IPS-20b (cell line): ENCODE measurements around the gene ASRGL1.

Experiments used
- H3K27ac ChIP-seq: one replicate; pipeline ENCODE4 v1.5.1; 2013; ENCODE audit warnings: low read length
- H3K27me3 ChIP-seq: 2 replicates; pipeline ENCODE4 v1.6.1; 2013; ENCODE audit warnings: mild to moderate bottlenecking, low read length, inconsistent platforms; ENCODE audit not compliant: insufficient read depth
- H3K36me3 ChIP-seq: 2 replicates; pipeline ENCODE4 v1.6.1; 2013; ENCODE audit warnings: low read depth, mild to moderate bottlenecking, inconsistent platforms, low read length, moderate library complexity; ENCODE audit not compliant: insufficient read depth
- H3K4me1 ChIP-seq: 2 replicates; pipeline ENCODE4 v1.6.1; 2013; ENCODE audit warnings: mild to moderate bottlenecking, control low read depth, inconsistent platforms, low read length, moderate library complexity; ENCODE audit not compliant: insufficient read depth
- H3K4me3 ChIP-seq: 2 replicates; pipeline ENCODE4 v1.5.1; 2013; ENCODE audit warnings: mild to moderate bottlenecking, low read length, inconsistent platforms
- H3K9ac ChIP-seq: 2 replicates; pipeline ENCODE4 v1.6.1; 2013; ENCODE audit warnings: low read depth, mild to moderate bottlenecking, inconsistent platforms, low read length, moderate library complexity
- H3K9me3 ChIP-seq: 2 replicates; pipeline ENCODE4 v1.6.1; 2013; ENCODE audit warnings: mild to moderate bottlenecking, low read depth, low read length, inconsistent platforms; ENCODE audit not compliant: insufficient read depth

Gene ASRGL1

GRCh38 chr11:62404435-62404834 lies 67.2 kb downstream of the ASRGL1 start:
- H3K4me1 ChIP-seq = peaks cover 4% of the 10 kb centered on the region; the same call in 1 of the 2 replicates
- H3K27me3 ChIP-seq = no peaks in the 10 kb centered on the region
- no peaks in the 10 kb centered on the region for H3K9me3 ChIP-seq
- no peak overlapping the region for H3K9ac ChIP-seq
- no peaks in the 10 kb centered on the region for H3K36me3 ChIP-seq
- H3K4me3 ChIP-seq = no peak overlapping the region
- H3K27ac ChIP-seq = no peak overlapping the region

- Histone ChIP-seq H3K9me3 (no peaks in the 10 kb centered on the region), H3K36me3 (no peaks in the 10 kb centered on the region), H3K9ac (no peak overlapping the region), H3K27ac (no peak overlapping the region), H3K4me1 (peaks cover 4% of the 10 kb centered on the region; the same call in 1 of the 2 replicates), H3K4me3 (no peak overlapping the region), H3K27me3 (no peaks in the 10 kb centered on the region)
Measured at GRCh38 chr11:62404901-62405300, 67.7 kb downstream of the ASRGL1 start.

DNA sequence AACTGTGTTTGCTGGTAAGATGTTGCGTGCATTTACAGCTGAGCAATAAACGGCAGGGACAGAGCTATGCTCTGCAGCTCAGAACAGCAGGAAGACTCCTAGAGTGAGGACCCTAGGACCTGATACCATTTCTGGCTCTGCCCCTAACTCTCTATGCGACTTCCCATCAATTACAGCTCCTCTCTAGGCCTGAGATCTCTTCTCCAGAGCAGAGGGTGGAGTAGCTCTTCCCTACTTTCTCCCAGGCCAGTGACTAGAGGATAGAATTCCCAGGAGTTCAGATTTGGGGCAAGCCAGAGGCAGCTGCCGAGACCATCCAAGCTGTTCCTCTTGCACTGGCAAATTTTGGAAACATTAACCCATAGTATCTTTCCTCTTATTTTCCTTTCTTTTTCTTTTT lies 68.8 kb downstream of the ASRGL1 start:
- Histone ChIP-seq H3K27me3 (no peaks in the 10 kb centered on the region), H3K9ac (no peak overlapping the region), H3K4me3 (no peak overlapping the region), H3K9me3 (no peaks in the 10 kb centered on the region), H3K36me3 (no peaks in the 10 kb centered on the region), H3K27ac (no peak overlapping the region), H3K4me1 (peaks cover 4% of the 10 kb centered on the region; the same call in 1 of the 2 replicates)

GRCh38 chr11:62409831-62410230 lies 72.6 kb downstream of the ASRGL1 start:
- H3K27me3 ChIP-seq = no peaks in the 10 kb centered on the region
- no peak overlapping the region for H3K27ac ChIP-seq
- no peaks in the 10 kb centered on the region for H3K36me3 ChIP-seq
- H3K9ac ChIP-seq = no peak overlapping the region
- no peaks in the 10 kb centered on the region for H3K9me3 ChIP-seq
- H3K4me1 ChIP-seq = no peaks in the 10 kb centered on the region
- no peak overlapping the region for H3K4me3 ChIP-seq

DNA sequence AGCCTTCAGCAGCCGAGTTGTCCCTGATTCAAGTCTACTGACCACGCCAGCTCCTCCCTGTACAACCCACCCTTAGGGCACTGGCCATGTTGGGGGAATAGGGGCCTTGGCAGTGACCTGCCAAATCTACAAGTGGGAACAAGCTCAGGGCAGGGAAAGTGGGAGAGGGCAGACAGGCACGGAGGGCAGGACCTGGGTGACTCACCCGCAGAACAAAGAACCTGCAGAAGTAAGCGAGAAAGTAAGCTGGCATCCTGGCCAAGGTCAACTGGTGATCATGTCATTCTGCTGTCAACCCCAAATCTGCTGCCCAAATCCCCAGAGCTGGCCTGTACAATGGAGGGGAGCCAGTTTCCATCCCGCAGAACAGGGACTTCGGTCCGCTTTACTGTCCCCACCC lies 73.7 kb downstream of the ASRGL1 start:
- no peak overlapping the region for H3K9ac ChIP-seq

GRCh38 chr11:62411524-62411923 lies 74.3 kb downstream of the ASRGL1 start:
- Histone ChIP-seq H3K36me3 (no peaks in the 10 kb centered on the region), H3K9me3 (no peaks in the 10 kb centered on the region), H3K9ac (no peak overlapping the region), H3K4me3 (no peak overlapping the region), H3K4me1 (no peaks in the 10 kb centered on the region), H3K27ac (no peak overlapping the region), H3K27me3 (no peaks in the 10 kb centered on the region)

More for the DNA sequence above, 73.7 kb downstream of the ASRGL1 start:
- Histone ChIP-seq H3K4me3 (no peak overlapping the region), H3K27ac (no peak overlapping the region), H3K4me1 (no peaks in the 10 kb centered on the region), H3K36me3 (no peaks in the 10 kb centered on the region), H3K27me3 (no peaks in the 10 kb centered on the region), H3K9me3 (no peaks in the 10 kb centered on the region)

- Histone ChIP-seq H3K9ac (no peak overlapping the region), H3K4me3 (no peak overlapping the region), H3K27ac (no peak overlapping the region), H3K4me1 (no peaks in the 10 kb centered on the region), H3K9me3 (no peaks in the 10 kb centered on the region), H3K27me3 (no peaks in the 10 kb centered on the region), H3K36me3 (no peaks in the 10 kb centered on the region)
Measured at GRCh38 chr11:62413060-62413696, 75.9 kb downstream of the ASRGL1 start.

GRCh38 chr11:62416596-62416995 lies 79.3 kb downstream of the ASRGL1 start:
- no peak overlapping the region for H3K27ac ChIP-seq
- no peaks in the 10 kb centered on the region for H3K4me1 ChIP-seq
- no peaks in the 10 kb centered on the region for H3K27me3 ChIP-seq
- no peaks in the 10 kb centered on the region for H3K36me3 ChIP-seq
- no peak overlapping the region for H3K9ac ChIP-seq
- no peaks in the 10 kb centered on the region for H3K9me3 ChIP-seq
- H3K4me3 ChIP-seq = no peak overlapping the region

DNA sequence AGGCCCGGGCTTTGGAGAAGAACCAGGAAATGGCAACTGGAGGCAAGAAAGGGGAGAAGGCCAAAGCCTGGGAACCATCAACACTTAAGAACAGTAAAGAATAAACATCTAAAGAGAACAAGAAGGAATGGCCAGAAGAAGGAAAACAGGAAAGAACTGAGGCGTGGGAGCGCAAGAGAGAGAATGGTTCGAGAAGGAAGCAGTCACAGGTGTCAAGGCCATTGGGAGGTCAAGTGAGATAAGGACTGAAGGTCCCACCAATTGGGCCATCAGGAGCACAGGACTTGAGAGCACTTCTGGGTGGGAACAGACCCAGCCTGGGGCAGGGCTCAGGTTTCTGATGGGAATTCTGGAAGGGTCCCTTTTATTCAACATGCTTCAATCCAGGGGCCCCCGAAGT lies 80.9 kb downstream of the ASRGL1 start:
- Histone ChIP-seq H3K9me3 (no peaks in the 10 kb centered on the region), H3K27ac (no peak overlapping the region), H3K4me3 (no peak overlapping the region), H3K36me3 (no peaks in the 10 kb centered on the region), H3K4me1 (no peaks in the 10 kb centered on the region), H3K9ac (no peak overlapping the region), H3K27me3 (peaks cover 14% of the 10 kb centered on the region)

DNA sequence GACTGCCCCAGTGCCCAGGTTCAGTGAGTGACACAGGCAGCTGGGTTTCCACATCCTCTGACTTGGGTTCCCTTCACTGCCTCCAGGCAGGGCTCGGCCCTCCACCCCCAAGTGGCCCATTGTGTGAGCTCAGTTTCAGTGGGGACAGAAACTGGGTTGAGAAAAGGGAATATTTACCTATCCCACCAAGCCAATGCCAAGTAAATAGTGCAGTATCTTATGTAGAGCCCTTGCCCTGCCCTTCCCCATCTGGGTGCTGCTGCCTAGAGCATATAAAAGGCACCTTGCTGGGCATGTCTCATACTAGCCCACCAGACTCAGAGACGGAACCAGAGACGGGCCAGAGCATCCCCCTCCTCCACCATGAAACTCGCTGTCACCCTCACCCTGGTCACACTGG lies 81.5 kb downstream of the ASRGL1 start, which contains the start of gene SCGB1A1:
SCGB1A1 (plus strand) TSS at position 301 of the 400 bp plus-strand sequence; CDS start at position 364, 63 bp downstream.
- H3K27me3 ChIP-seq = peaks cover 20% of the 10 kb centered on the region
- no peaks in the 10 kb centered on the region for H3K9me3 ChIP-seq
- H3K27ac ChIP-seq = no peak within 1 kb of the TSS
- no peaks in the 10 kb centered on the region for H3K4me1 ChIP-seq
- no peak within 1 kb of the TSS for H3K4me3 ChIP-seq
- H3K36me3 ChIP-seq = no peaks in the 10 kb centered on the region
- no peak within 1 kb of the TSS for H3K9ac ChIP-seq

- peaks cover 26% of the 10 kb centered on the region for H3K27me3 ChIP-seq
- H3K9me3 ChIP-seq = no peaks in the 10 kb centered on the region
- H3K9ac ChIP-seq = no peak overlapping the region
- no peak overlapping the region for H3K27ac ChIP-seq
- no peaks in the 10 kb centered on the region for H3K4me1 ChIP-seq
- no peaks in the 10 kb centered on the region for H3K36me3 ChIP-seq
- no peak overlapping the region for H3K4me3 ChIP-seq
Measured at GRCh38 chr11:62419314-62419929, 82.2 kb downstream of the ASRGL1 start.

GRCh38 chr11:62419943-62420342 lies 82.7 kb downstream of the ASRGL1 start:
- H3K27me3 ChIP-seq = peaks cover 29% of the 10 kb centered on the region
- no peaks in the 10 kb centered on the region for H3K36me3 ChIP-seq
- no peak overlapping the region for H3K9ac ChIP-seq
- no peak overlapping the region for H3K27ac ChIP-seq
- no peak overlapping the region for H3K4me3 ChIP-seq
- H3K4me1 ChIP-seq = no peaks in the 10 kb centered on the region
- H3K9me3 ChIP-seq = no peaks in the 10 kb centered on the region
